GM18505 (cell line): ENCODE results near the gene NEURL1B.

Experiments
- ATAC-seq: cut with Tn5 transposase; IDR thresholded peaks from one replicate; pipeline ENCODE4 v1.9.1; 2021; ENCODE audit not compliant: unreplicated experiment
- POLR2A ChIP-seq: IDR thresholded peaks from 4 replicates; pipeline ENCODE4 v1.6.1; 2011; ENCODE audit warnings: borderline replicate concordance; ENCODE audit not compliant: insufficient read depth, insufficient read length; ENCODE audit errors: extremely low read depth

Gene NEURL1B

GRCh38 chr5:172713809-172714490 lies 72.9 kb downstream of the NEURL1B start:
- no peak for ATAC-seq
- TF ChIP-seq POLR2A: no peak

- TF ChIP-seq POLR2A: no peak
These were observed 73.7 kb downstream of the NEURL1B start for GRCh38 chr5:172714491-172715420.

GRCh38 chr5:172715421-172715780 lies 74.3 kb downstream of the NEURL1B start:
- TF ChIP-seq POLR2A: no peak
- ATAC-seq: no peak

More at GRCh38 chr5:172714491-172715420, 73.7 kb downstream of the NEURL1B start:
- peak; percentile 67 for ATAC-seq

DNA sequence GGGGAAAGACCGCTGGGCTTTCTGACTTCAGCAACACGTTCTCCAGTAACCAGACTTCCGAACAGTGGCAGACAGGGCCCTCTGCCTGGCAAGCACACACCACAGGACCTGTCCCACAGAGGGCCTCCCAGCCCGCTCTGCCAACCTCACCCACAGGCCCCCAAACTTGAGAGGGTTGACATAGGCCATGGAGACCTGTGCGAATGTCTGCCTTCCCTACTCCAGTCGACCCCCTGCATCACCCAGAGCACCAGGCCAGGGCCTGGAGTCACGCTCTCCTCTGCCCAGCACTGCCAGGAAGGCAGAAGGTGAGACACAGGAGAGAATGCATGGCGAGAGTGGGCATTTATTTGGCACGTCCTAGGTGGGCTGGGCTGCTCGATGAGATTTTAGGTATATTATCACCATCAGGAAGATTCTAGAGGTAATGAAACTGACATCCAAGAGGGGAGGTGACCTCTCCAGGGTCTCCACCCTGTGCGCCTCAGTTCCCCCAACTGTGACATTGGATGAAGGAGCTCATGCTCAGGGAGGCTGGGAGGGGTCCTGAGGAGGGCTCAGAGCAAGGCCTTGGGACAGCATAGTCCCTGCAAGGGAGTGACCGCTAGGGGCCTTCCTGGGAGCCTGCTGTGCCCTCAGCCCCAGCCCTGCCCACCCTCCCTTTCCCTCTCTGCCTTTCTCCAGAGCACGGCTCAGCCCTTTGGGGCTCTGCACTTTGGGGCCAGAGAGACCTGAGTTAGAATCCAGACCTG lies 75.0 kb downstream of the NEURL1B start:
- no peak for ATAC-seq
- no peak for TF ChIP-seq POLR2A

GRCh38 chr5:172716796-172717313 lies 75.8 kb downstream of the NEURL1B start:
- no peak for TF ChIP-seq POLR2A

DNA sequence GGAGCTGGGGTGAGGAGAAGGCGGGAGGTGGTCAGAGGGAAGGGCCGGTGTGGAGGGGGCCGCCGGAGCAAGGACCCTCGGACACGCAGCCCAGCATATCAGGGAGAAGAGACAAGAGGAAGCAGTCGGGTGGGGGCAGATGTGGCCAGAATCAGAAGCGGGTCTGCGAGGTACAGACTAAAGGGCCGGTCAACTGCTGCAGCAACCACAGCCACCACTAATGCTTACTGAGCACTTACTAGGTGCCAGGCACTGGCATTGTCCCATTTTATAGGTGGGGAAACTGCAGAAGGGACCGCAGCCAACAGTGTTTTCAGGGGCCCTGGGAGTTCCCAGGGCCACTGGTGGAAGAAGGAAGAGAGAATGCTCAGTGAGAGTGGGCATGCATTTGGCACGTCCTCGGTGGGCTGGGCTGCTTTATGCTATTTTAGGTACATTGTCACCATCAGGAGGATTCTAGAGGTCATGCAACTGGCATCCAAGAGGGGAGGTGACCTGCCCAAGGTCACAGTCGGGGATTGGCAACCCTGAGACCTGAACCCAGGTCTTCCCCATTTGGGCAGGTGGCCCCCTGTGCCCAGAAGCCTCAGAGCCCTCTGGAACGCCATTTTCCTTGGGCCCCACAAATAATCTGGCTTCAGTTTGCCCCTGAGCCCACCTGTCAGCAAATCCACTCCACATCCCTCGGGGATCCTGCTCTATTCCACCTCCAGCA lies 76.6 kb downstream of the NEURL1B start:
- ATAC-seq: no peak
- no peak for TF ChIP-seq POLR2A

More at GRCh38 chr5:172716796-172717313, 75.8 kb downstream of the NEURL1B start:
- ATAC-seq: no peak

DNA sequence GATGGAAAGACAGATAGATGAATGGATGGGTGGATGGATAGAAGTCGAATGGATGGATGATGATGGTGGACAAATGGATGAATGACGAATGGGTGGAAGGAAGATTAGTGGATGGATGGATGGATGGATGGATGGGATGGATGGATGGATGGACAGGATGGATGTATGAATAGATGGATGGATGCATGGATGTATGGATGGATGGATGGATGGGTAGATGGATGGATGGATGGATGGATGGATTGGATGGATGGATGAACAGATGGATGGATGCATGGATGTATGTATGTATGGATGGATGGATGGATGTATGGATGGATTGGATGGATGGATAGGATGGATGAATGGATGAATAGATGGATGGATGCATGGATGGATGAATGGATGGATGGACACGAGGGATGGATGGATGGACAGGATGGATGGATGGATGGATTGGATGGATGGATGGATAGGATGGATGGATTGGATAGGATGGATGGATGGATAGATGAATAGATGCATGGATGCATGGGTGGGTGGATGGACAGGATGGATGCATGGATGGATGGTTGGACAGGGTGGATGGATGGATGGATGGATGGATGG lies 77.6 kb downstream of the NEURL1B start:
- TF ChIP-seq POLR2A: no peak
- ATAC-seq: no peak

DNA sequence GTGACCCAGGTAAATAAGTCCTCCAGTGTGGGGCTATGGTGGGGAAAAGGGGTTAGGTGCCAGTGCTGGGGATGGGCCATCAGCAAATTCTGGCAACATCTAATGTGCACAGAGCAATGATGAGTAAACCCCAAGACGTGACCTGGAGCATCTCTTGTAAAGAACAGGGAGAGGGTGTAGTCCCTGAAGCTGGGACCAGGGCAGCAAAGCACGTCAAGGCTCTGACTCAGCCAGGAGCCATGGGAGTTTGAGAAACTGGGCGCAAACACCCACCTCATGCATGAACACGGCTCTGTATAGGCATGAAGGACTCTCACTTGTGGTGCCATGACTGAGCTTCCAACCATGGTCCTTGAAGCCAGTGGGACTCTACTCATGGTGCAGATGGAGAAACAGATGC lies 78.1 kb downstream of the NEURL1B start:
- TF ChIP-seq POLR2A: no peak
- ATAC-seq: no peak

GRCh38 chr5:172720655-172721054 lies 79.6 kb downstream of the NEURL1B start:
- TF ChIP-seq POLR2A: no peak
- ATAC-seq: no peak

GRCh38 chr5:172721455-172722326 lies 80.6 kb downstream of the NEURL1B start:
- no peak for ATAC-seq
- TF ChIP-seq POLR2A: no peak

- ATAC-seq: no peak
- TF ChIP-seq POLR2A: no peak
These were observed 81.3 kb downstream of the NEURL1B start for GRCh38 chr5:172722327-172722815.
